CD14-positive monocyte (primary cell): ENCODE data around the gene GOLT1B. TPM values are rescaled to one million over a fixed set of nuclear protein-coding genes. Genes with fewer than 3 reads are reported as not detected.

Source experiments
- DNase-seq, 3 donors: peaks; one replicate each; pipeline ENCODE4 v3.0.0-alpha.2; 2011 to 2022
- H2AFZ ChIP-seq: 2 replicates; pipeline ENCODE4 v1.6.0; 2012; ENCODE audit warnings: mild to moderate bottlenecking, low read depth, low read length, inconsistent platforms; ENCODE audit not compliant: insufficient read depth, poor library complexity, severe bottlenecking
- H3K27ac ChIP-seq, 2 donors: 1 replicate in 1 of 2; 2 replicates in 1 of 2; pipeline ENCODE4 v1.5.1; 2012 to 2013; ENCODE audit warnings: low read length in 2 of 2, control low read depth in 1 of 2, inconsistent platforms in 1 of 2, low read depth in 1 of 2, mild to moderate bottlenecking in 1 of 2
- H3K27me3 ChIP-seq, 2 donors: one replicate each; pipeline versions ENCODE4 v1.6.0 to v1.6.1; 2011 to 2013; ENCODE audit warnings: low read length in 2 of 2; ENCODE audit not compliant: control insufficient read depth in 2 of 2, insufficient read depth in 2 of 2
- H3K36me3 ChIP-seq, 2 donors: replicated peaks in 1 of 2; 1 replicate in 1 of 2; 2 replicates in 1 of 2; pipeline versions ENCODE4 v1.5.1 to v1.6.1; 2012 to 2013; ENCODE audit warnings: low read length in 2 of 2, control low read depth in 1 of 2, inconsistent platforms in 1 of 2, mild to moderate bottlenecking in 1 of 2; ENCODE audit not compliant: insufficient read depth in 2 of 2, control insufficient read depth in 1 of 2
- H3K4me1 ChIP-seq, 2 donors: 1 replicate in 1 of 2; 2 replicates in 1 of 2; pipeline versions ENCODE4 v1.5.1 to v1.6.1; 2012 to 2013; ENCODE audit warnings: low read length in 2 of 2, control low read depth in 1 of 2, inconsistent platforms in 1 of 2, mild to moderate bottlenecking in 1 of 2, moderate library complexity in 1 of 2; ENCODE audit not compliant: insufficient read depth in 2 of 2, control insufficient read depth in 1 of 2
- H3K4me2 ChIP-seq: replicated peaks from 2 replicates; pipeline ENCODE3; 2012; ENCODE audit warnings: low read length, moderate library complexity, mild to moderate bottlenecking; ENCODE audit not compliant: poor library complexity, severe bottlenecking; ENCODE audit errors: extremely low read depth
- H3K4me3 ChIP-seq, 3 experiments: fragments of 200-600 bp in 1 of 3; sonication (generic) in 1 of 3; replicated peaks in 1 of 3; 1 replicate in 2 of 3; 2 replicates in 1 of 3; pipeline ENCODE4 v1.5.1; 2011 to 2013; ENCODE audit warnings: low read length in 3 of 3, mild to moderate bottlenecking in 3 of 3, control low read depth in 2 of 3, low read depth in 2 of 3, inconsistent platforms in 1 of 3, moderate library complexity in 1 of 3
- H3K79me2 ChIP-seq: 2 replicates; pipeline ENCODE4 v1.6.0; 2012; ENCODE audit warnings: mild to moderate bottlenecking, control low read depth, inconsistent platforms, low read length, moderate library complexity; ENCODE audit not compliant: insufficient read depth
- H3K9ac ChIP-seq: 2 replicates; pipeline ENCODE4 v1.6.0; 2017; ENCODE audit warnings: low read length, mild to moderate bottlenecking; ENCODE audit not compliant: insufficient read depth, poor library complexity, severe bottlenecking
- H3K9me3 ChIP-seq, 2 donors: replicated peaks in 1 of 2; 1 replicate in 1 of 2; 2 replicates in 1 of 2; pipeline versions ENCODE4 v1.5.1 to v1.6.1; 2012 to 2013; ENCODE audit warnings: low read length in 2 of 2, control low read depth in 1 of 2; ENCODE audit not compliant: control insufficient read depth in 1 of 2, insufficient read depth in 1 of 2
- H4K20me1 ChIP-seq: 2 replicates; pipeline ENCODE4 v1.6.0; 2012; ENCODE audit warnings: mild to moderate bottlenecking, low read length, control low read depth, moderate library complexity; ENCODE audit not compliant: insufficient read depth
- H3K27ac Mint-ChIP-seq, 7 donors: one replicate each; pipeline ENCODE4 v1.8.0; 2020; ENCODE audit warnings: mild to moderate bottlenecking in 7 of 7, mixed read lengths in 7 of 7, moderate library complexity in 6 of 7, inconsistent platforms in 2 of 7
- H3K27me3 Mint-ChIP-seq, 3 donors: one replicate each; pipeline ENCODE4 v1.8.0; 2021 to 2022; ENCODE audit warnings: low read depth in 3 of 3, mild to moderate bottlenecking in 3 of 3, mixed read lengths in 3 of 3, moderate library complexity in 3 of 3, inconsistent platforms in 1 of 3
- H3K36me3 Mint-ChIP-seq, 2 donors: one replicate each; pipeline ENCODE4 v1.8.0; 2020; ENCODE audit warnings: mixed read lengths in 2 of 2, inconsistent platforms in 1 of 2, mild to moderate bottlenecking in 1 of 2
- H3K4me1 Mint-ChIP-seq: one replicate; pipeline ENCODE4 v1.8.0; 2020; ENCODE audit warnings: mild to moderate bottlenecking, mixed read lengths
- H3K4me3 Mint-ChIP-seq, 2 donors: one replicate each; pipeline ENCODE4 v1.8.0; 2020; ENCODE audit warnings: mild to moderate bottlenecking in 2 of 2, mixed read lengths in 2 of 2, moderate library complexity in 1 of 2
- H3K9me3 Mint-ChIP-seq, 7 donors: one replicate each; pipeline ENCODE4 v1.8.0; 2020 to 2022; ENCODE audit warnings: mixed read lengths in 7 of 7, mild to moderate bottlenecking in 6 of 7, moderate library complexity in 6 of 7, inconsistent platforms in 2 of 7
- CTCF ChIP-seq: fragments of 200-600 bp; IDR thresholded peaks from one replicate; pipeline ENCODE4 v1.8.0; 2022; ENCODE audit warnings: antibody characterized with exemption, mild to moderate bottlenecking
- WGBS: methylation state at CpG from one replicate; pipeline ENCODE4 v1.1.5; 2013; ENCODE audit warnings: missing lambda C conversion rate; ENCODE audit not compliant: insufficient coverage; 5-methylcytosine and 5-hydroxymethylcytosine counted together
- intact Hi-C, 2 donors: fragments of 100-400 bp; cut with micrococcal nuclease; formaldehyde crosslinking; loops; one replicate each; pipeline versions ENCODE4 v1.15.0 to v1.15.1; 2023
- polyA plus RNA-seq, 3 donors: library from polyadenylated mRNA; depleted of rRNA in 1 of 3; unstranded in 2 of 3; stranded (reverse) in 1 of 3; fragments of 300-500 nt in 2 of 3; fragments of >200 nt in 1 of 3; fragmentation: Illumina TruSeq in 2 of 3; gene quantifications; 1 replicate in 2 of 3; 2 replicates in 1 of 3; pipeline ENCODE4 v1.2.3, GENCODE V29; 2012 to 2021

The GOLT1B gene
- polyA plus RNA-seq, 3 donors, result 14.0 to 24.5 (median 21.4) TPM

- no peaks in the 10 kb centered on the region for H3K9me3 Mint-ChIP-seq
- peak overlapping the region; percentile 81 for H3K4me2 ChIP-seq
- peak overlapping the region; percentile 85 to 94 for H3K27ac ChIP-seq
- H3K4me1 Mint-ChIP-seq, result peaks cover 26% of the 10 kb centered on the region
- peaks cover 86% of the 10 kb centered on the region for H3K79me2 ChIP-seq
- H3K27me3 Mint-ChIP-seq, result no peaks in the 10 kb centered on the region
- H3K4me3 ChIP-seq, result peak overlapping the region; percentile 76 to 86 (median 83)
- no peak for TF ChIP-seq CTCF
- no peak overlapping the region for H3K4me3 Mint-ChIP-seq
- peaks cover 33 to 35% of the 10 kb centered on the region in 2 donors for H3K36me3 Mint-ChIP-seq
- H3K9ac ChIP-seq, result peak overlapping the region; percentile 92
- peak overlapping the region; percentile 98 for H2AFZ ChIP-seq
- 40% methylated on average over 2 of the region's 8 CpGs for WGBS
- no peak overlapping the region for H3K27ac Mint-ChIP-seq
- no peaks in the 10 kb centered on the region for H3K27me3 ChIP-seq
- H3K36me3 ChIP-seq, result peaks cover 33 to 34% of the 10 kb centered on the region in 2 donors
- peak in 1 of 3 donors; percentile 5 for DNase-seq
- peaks cover 23% of the 10 kb centered on the region for H4K20me1 ChIP-seq
- intact Hi-C loops, result loop anchor here in 1 of 2 donors (10.0 kb wide), 1 partner anchor 66 kb away; the partner anchor contains the start of gene PYROXD1
- H3K4me1 ChIP-seq, result peaks cover 29 to 38% of the 10 kb centered on the region in 2 donors
- H3K9me3 ChIP-seq, result no peaks in the 10 kb centered on the region
These were observed 767 bp upstream of the GOLT1B start for GRCh38 chr12:21500786-21501257.

- H3K4me1 Mint-ChIP-seq, result peaks cover 26% of the 10 kb centered on the region
These were observed 541 bp downstream of the GOLT1B start for GRCh38 chr12:21502164-21502496.

More at GRCh38 chr12:21502164-21502496, 541 bp downstream of the GOLT1B start:
- Histone ChIP-seq H3K4me1 (peaks cover 29 to 38% of the 10 kb centered on the region in 2 donors), H4K20me1 (peaks cover 21% of the 10 kb centered on the region), H3K9ac (peak overlapping the region; percentile 92), H3K36me3 (peaks cover 20 to 23% of the 10 kb centered on the region in 2 donors), H3K79me2 (peaks cover 86% of the 10 kb centered on the region), H3K4me2 (peak overlapping the region; percentile 81), H3K27ac (peak overlapping the region; percentile 85 to 94), H3K27me3 (no peaks in the 10 kb centered on the region), H2AFZ (peak overlapping the region; percentile 98), H3K9me3 (no peaks in the 10 kb centered on the region), H3K4me3 (peak overlapping the region; percentile 76 to 86 (median 83))
- intact Hi-C loops, result loop anchor here in 1 of 2 donors (10.0 kb wide), 1 partner anchor 67 kb away; the partner anchor contains the start of gene PYROXD1
- no peaks in the 10 kb centered on the region for H3K27me3 Mint-ChIP-seq
- H3K36me3 Mint-ChIP-seq, result peaks cover 21 to 23% of the 10 kb centered on the region in 2 donors
- no peak overlapping the region for H3K27ac Mint-ChIP-seq
- no peak overlapping the region for H3K4me3 Mint-ChIP-seq
- no peaks in the 10 kb centered on the region for H3K9me3 Mint-ChIP-seq
- no peak for TF ChIP-seq CTCF
- 0% methylated on average over 6 of the region's 14 CpGs for WGBS
- peak in 1 of 3 donors; percentile 19 for DNase-seq
